DND-41 (cell line): ENCODE results near the gene ESR1.

Source experiments
- ATAC-seq: fragments of 200-7000 bp; cut with Tn5 transposase; 3 replicates; pipeline ENCODE4 v1.9.1; 2021; ENCODE audit warnings: low read depth; ENCODE audit not compliant: insufficient read depth
- DNase-seq: peaks from one replicate; pipeline ENCODE4 v3.0.0-alpha.2; 2020
- H2AFZ ChIP-seq: 2 replicates; pipeline ENCODE4 v1.6.0; 2012; ENCODE audit warnings: low read depth, low read length
- H3K27ac ChIP-seq: 2 replicates; pipeline ENCODE4 v1.5.1; 2012; ENCODE audit warnings: low read length, inconsistent platforms
- H3K27me3 ChIP-seq: fragments of 200-600 bp; sonication (generic); 2 replicates; pipeline ENCODE4 v1.6.0; 2012; ENCODE audit warnings: low read length, mild to moderate bottlenecking, inconsistent platforms; ENCODE audit not compliant: insufficient read depth, poor library complexity
- H3K36me3 ChIP-seq: 2 replicates; pipeline ENCODE4 v1.5.1; 2012; ENCODE audit warnings: low read length, inconsistent platforms; ENCODE audit not compliant: insufficient read depth
- H3K4me1 ChIP-seq: 2 replicates; pipeline ENCODE4 v1.5.1; 2012; ENCODE audit warnings: mild to moderate bottlenecking, low read length; ENCODE audit not compliant: insufficient read depth
- H3K4me2 ChIP-seq: 2 replicates; pipeline ENCODE4 v1.6.0; 2012; ENCODE audit warnings: mild to moderate bottlenecking, moderate library complexity, low read length, inconsistent platforms; ENCODE audit not compliant: insufficient read depth
- H3K4me3 ChIP-seq, 2 experiments: fragments of 200-600 bp in 1 of 2; shearing (Covaris generic) in 1 of 2; 2 replicates each; pipeline ENCODE4 v1.5.1; 2012 to 2016; ENCODE audit warnings: inconsistent platforms in 2 of 2, low read length in 2 of 2, mild to moderate bottlenecking in 2 of 2, low read depth in 1 of 2, moderate library complexity in 1 of 2
- H3K79me2 ChIP-seq: 2 replicates; pipeline ENCODE4 v1.6.0; 2012; ENCODE audit warnings: low read length, inconsistent platforms; ENCODE audit not compliant: insufficient read depth
- H3K9ac ChIP-seq: 2 replicates; pipeline ENCODE4 v1.6.0; 2012; ENCODE audit warnings: low read depth, mild to moderate bottlenecking, inconsistent platforms, low read length, moderate library complexity
- H3K9me3 ChIP-seq: 2 replicates; pipeline ENCODE4 v1.5.1; 2012; ENCODE audit warnings: low read length, moderate library complexity, mild to moderate bottlenecking, inconsistent platforms; ENCODE audit not compliant: insufficient read depth, severe bottlenecking
- H4K20me1 ChIP-seq: 2 replicates; pipeline ENCODE4 v1.6.0; 2012; ENCODE audit warnings: low read length; ENCODE audit not compliant: insufficient read depth
- CTCF ChIP-seq: IDR thresholded peaks from 2 replicates; pipeline ENCODE4 v1.5.1; 2012; ENCODE audit warnings: borderline replicate concordance, low read length, moderate library complexity, mild to moderate bottlenecking; ENCODE audit not compliant: poor library complexity, severe bottlenecking; ENCODE audit errors: extremely low read depth
- EZH2 ChIP-seq: IDR thresholded peaks from 3 replicates; pipeline ENCODE4 v1.6.1; 2012; ENCODE audit warnings: borderline replicate concordance, low read depth, mild to moderate bottlenecking, moderate library complexity, low read length, inconsistent platforms; ENCODE audit not compliant: severe bottlenecking

Gene ESR1

GRCh38 chr6:152002306-152002705 is 194.8 kb downstream of the ESR1 start:
- Histone ChIP-seq H3K79me2 (no peaks in the 10 kb centered on the region), H3K9me3 (no peaks in the 10 kb centered on the region), H3K27ac (no peak overlapping the region), H3K4me2 (no peak overlapping the region), H2AFZ (no peak overlapping the region), H3K9ac (no peak overlapping the region), H4K20me1 (no peaks in the 10 kb centered on the region), H3K4me3 (no peak overlapping the region), H3K27me3 (no peaks in the 10 kb centered on the region), H3K4me1 (no peaks in the 10 kb centered on the region), H3K36me3 (no peaks in the 10 kb centered on the region)
- TF ChIP-seq EZH2 (no peak), CTCF (no peak)
- ATAC-seq (no peak), DNase-seq (no peak)

GRCh38 chr6:152004036-152004566 is 196.6 kb downstream of the ESR1 start:
- no peaks in the 10 kb centered on the region for H3K79me2 ChIP-seq
- ATAC-seq, result no peak
- no peaks in the 10 kb centered on the region for H3K9me3 ChIP-seq
- no peak for DNase-seq
- no peak overlapping the region for H2AFZ ChIP-seq
- H3K4me3 ChIP-seq, result no peak overlapping the region
- no peak overlapping the region for H3K27ac ChIP-seq
- H3K4me1 ChIP-seq, result no peaks in the 10 kb centered on the region
- no peaks in the 10 kb centered on the region for H3K36me3 ChIP-seq
- TF ChIP-seq EZH2 (no peak), CTCF (no peak)
- H3K9ac ChIP-seq, result no peak overlapping the region
- H3K4me2 ChIP-seq, result no peak overlapping the region
- no peaks in the 10 kb centered on the region for H3K27me3 ChIP-seq
- no peaks in the 10 kb centered on the region for H4K20me1 ChIP-seq

- no peak overlapping the region for H3K27ac ChIP-seq
- H3K9ac ChIP-seq, result no peak overlapping the region
- H3K36me3 ChIP-seq, result no peaks in the 10 kb centered on the region
- H3K4me1 ChIP-seq, result no peaks in the 10 kb centered on the region
- no peak for DNase-seq
- H2AFZ ChIP-seq, result no peak overlapping the region
- TF ChIP-seq CTCF, result no peak
- no peak overlapping the region for H3K4me3 ChIP-seq
- no peaks in the 10 kb centered on the region for H3K9me3 ChIP-seq
- no peaks in the 10 kb centered on the region for H4K20me1 ChIP-seq
- H3K4me2 ChIP-seq, result no peak overlapping the region
- H3K27me3 ChIP-seq, result no peaks in the 10 kb centered on the region
- no peaks in the 10 kb centered on the region for H3K79me2 ChIP-seq
- ATAC-seq, result no peak
Observed at GRCh38 chr6:152004896-152005295, 197.4 kb downstream of the ESR1 start.

- TF ChIP-seq EZH2, result no peak
- TF ChIP-seq CTCF, result no peak
- H3K36me3 ChIP-seq, result no peaks in the 10 kb centered on the region
- DNase-seq, result no peak
- no peaks in the 10 kb centered on the region for H3K27me3 ChIP-seq
- no peaks in the 10 kb centered on the region for H3K79me2 ChIP-seq
- H3K4me1 ChIP-seq, result no peaks in the 10 kb centered on the region
- H3K9me3 ChIP-seq, result no peaks in the 10 kb centered on the region
- H3K27ac ChIP-seq, result no peak overlapping the region
- no peak overlapping the region for H3K9ac ChIP-seq
- no peaks in the 10 kb centered on the region for H4K20me1 ChIP-seq
- H3K4me3 ChIP-seq, result no peak overlapping the region
- no peak overlapping the region for H3K4me2 ChIP-seq
- H2AFZ ChIP-seq, result no peak overlapping the region
- ATAC-seq, result no peak
Observed at GRCh38 chr6:152008779-152009178, 201.3 kb downstream of the ESR1 start.
